K562 (cell line): ENCODE results near the gene ZBTB47. TPM values are rescaled to one million over a fixed set of nuclear protein-coding genes. Genes with fewer than 3 reads are reported as not detected.
A peak's percentile ranks its signal among the peaks of the same experiment; 100 is the strongest.

Source experiments
- ETV1 ChIP-seq: fragments of 450-650 bp; conservative IDR thresholded peaks from 2 replicates; pipeline ENCODE4 v1.6.1; 2016; ENCODE audit warnings: missing genetic modification characterization, control low read depth, low read depth, missing compliant biosample characterization
- JUN ChIP-seq, 2 experiments: sonication (generic) in 1 of 2; formaldehyde crosslinking in 1 of 2; IDR thresholded peaks; 2 replicates each; pipeline versions ENCODE4 v1.6.1 to v1.8.0; 2012 to 2022; ENCODE audit warnings: borderline replicate concordance in 2 of 2, mild to moderate bottlenecking in 2 of 2, improper control_type of control experiment in 1 of 2, low read depth in 1 of 2, low read length in 1 of 2, missing genetic modification reagents in 1 of 2
- MAFF ChIP-seq: IDR thresholded peaks from 2 replicates; pipeline ENCODE4 v1.6.1; 2012; ENCODE audit warnings: low read length, improper control_type of control experiment
- MECOM ChIP-seq: fragments of 250-450 bp; sonication (Bioruptor Pico); IDR thresholded peaks from 2 replicates; pipeline ENCODE4 v1.8.0; 2022; ENCODE audit warnings: inconsistent platforms
- MYC ChIP-seq, 2 experiments: fragments of 250-450 bp in 1 of 2; sonication (Bioruptor Pico) in 1 of 2; IDR thresholded peaks; 2 replicates each; pipeline versions ENCODE4 v1.5.1 to v1.6.1; 2012 to 2021; ENCODE audit warnings: low read depth in 2 of 2, borderline replicate concordance in 1 of 2, improper control_type of control experiment in 1 of 2, low read length in 1 of 2, mild to moderate bottlenecking in 1 of 2, moderate library complexity in 1 of 2
- NBN ChIP-seq: fragments of 450-650 bp; IDR thresholded peaks from 2 replicates; pipeline ENCODE4 v1.6.1; 2016; ENCODE audit warnings: low read depth, mild to moderate bottlenecking
- NCOA1 ChIP-seq: fragments of 450-650 bp; IDR thresholded peaks from 2 replicates; pipeline ENCODE4 v1.6.1; 2016; ENCODE audit warnings: low read depth
- POLR2AphosphoS2 ChIP-seq: IDR thresholded peaks from 2 replicates; pipeline ENCODE4 v1.6.1; 2012; ENCODE audit warnings: low read length, improper control_type of control experiment
- POLR3G ChIP-seq: IDR thresholded peaks from 2 replicates; pipeline ENCODE4 v1.6.1; 2011; ENCODE audit not compliant: insufficient read length, insufficient replicate concordance; ENCODE audit errors: extremely low read depth
- RBM34 ChIP-seq: fragments of 200-400 bp; formaldehyde crosslinking; IDR thresholded peaks from 2 replicates; pipeline ENCODE4 v1.6.1; 2018; ENCODE audit warnings: low read length, borderline replicate concordance; ENCODE audit not compliant: insufficient read depth
- SMARCE1 ChIP-seq: fragments of 450-650 bp; IDR thresholded peaks from 2 replicates; pipeline ENCODE4 v1.7.1; 2016; ENCODE audit warnings: mild to moderate bottlenecking
- SPI1 ChIP-seq: IDR thresholded peaks from 2 replicates; pipeline ENCODE4 v1.6.1; 2011; ENCODE audit warnings: low read depth, low read length, control low read depth, borderline replicate concordance
- STAT5A ChIP-seq: IDR thresholded peaks from 2 replicates; pipeline ENCODE4 v1.6.1; 2012; ENCODE audit warnings: low read length, inconsistent platforms, borderline replicate concordance
- TEAD1 ChIP-seq, 2 experiments: fragments of 450-650 bp in 1 of 2; sonication (generic) in 1 of 2; formaldehyde crosslinking; IDR thresholded peaks; 2 replicates each; pipeline versions ENCODE4 v1.4.0 to v1.8.0; 2020 to 2022; ENCODE audit warnings: mild to moderate bottlenecking in 2 of 2, missing genetic modification reagents in 1 of 2
- ZBTB2 ChIP-seq: fragments of 450-650 bp; IDR thresholded peaks from 2 replicates; pipeline ENCODE4 v1.6.1; 2016; ENCODE audit warnings: antibody characterized with exemption
- ZNF174 ChIP-seq: fragments of 250-450 bp; sonication (Bioruptor Pico); IDR thresholded peaks from 2 replicates; pipeline ENCODE4 v1.4.0; 2020; ENCODE audit warnings: mild to moderate bottlenecking
- ZNF408 ChIP-seq: fragments of 250-450 bp; sonication (Bioruptor Pico); IDR thresholded peaks from 2 replicates; pipeline ENCODE4 v1.4.0; 2020; ENCODE audit warnings: low read depth, mild to moderate bottlenecking, moderate library complexity
- ZNF512 ChIP-seq: IDR thresholded peaks from 2 replicates; pipeline ENCODE4 v1.6.1; 2016; ENCODE audit warnings: missing genetic modification characterization, missing compliant biosample characterization
- polyA plus RNA-seq, 8 experiments: library from polyadenylated mRNA; depleted of rRNA in 4 of 8; stranded (reverse) in 5 of 8; unstranded in 3 of 8; fragments of >200 nt; fragmentation: Nextera tagmentation in 2 of 8; fragmentation: Illumina TruSeq in 1 of 8; extraction: Ambion mirVana in 2 of 8; extraction: Trizol in 1 of 8; gene quantifications; 2 replicates each; pipeline versions ENCODE4 v1.2.1 to v1.2.3, GENCODE V29; 2011 to 2014; ENCODE audit warnings: inconsistent platforms in 1 of 8, missing spikeins in 1 of 8
- total RNA-seq, 7 experiments: library from RNA; depleted of rRNA in 6 of 7; stranded (reverse); fragments of >200 nt in 6 of 7; fragmentation: Illumina TruSeq in 2 of 7; extraction: Trizol in 2 of 7; gene quantifications; 2 replicates each; pipeline versions ENCODE4 v1.2.1 to v1.2.3, GENCODE V29; 2011 to 2021; ENCODE audit warnings: low replicate concordance in 1 of 7
- TF ChIP-seq, protein P1 (sequence below), 2 experiments: fragments of 450-650 bp in 1 of 2; sonication (generic) in 1 of 2; formaldehyde crosslinking in 1 of 2; IDR thresholded peaks in 1 of 2; conservative IDR thresholded peaks in 1 of 2; 2 replicates each; pipeline versions ENCODE4 v1.6.1 to v1.8.1; 2016 to 2023; ENCODE audit warnings: mild to moderate bottlenecking in 2 of 2, moderate library complexity in 2 of 2, inconsistent platforms in 1 of 2, missing genetic modification reagents in 1 of 2
- TF ChIP-seq, protein P2 (sequence below): IDR thresholded peaks from 2 replicates; pipeline ENCODE4 v1.6.1; 2012; ENCODE audit warnings: low read depth, low read length, improper control_type of control experiment, borderline replicate concordance
- TF ChIP-seq, protein P3 (sequence below): fragments of 450-650 bp; conservative IDR thresholded peaks from 2 replicates; pipeline ENCODE4 v1.6.1; 2016; ENCODE audit warnings: missing genetic modification characterization, low read depth, mild to moderate bottlenecking, missing compliant biosample characterization, moderate library complexity

Gene ZBTB47
- total and polyA plus RNA-seq, 9 of the 15 experiments (the other 6 are each of a cell fraction or from before 2014, with no cell fraction given): 0.11 to 4.6 (median 1.7) TPM; not detected in 1

- TF ChIP-seq NBN: no peak
- TF ChIP-seq POLR2AphosphoS2: no peak
- TF ChIP-seq JUN (IDR thresholded peaks at IDR 0.05; ENCODE audit: borderline replicate concordance, low read depth, low read length): peak; percentile 81
- no peak for TF ChIP-seq JUN (CRISPR knock-in tag; IDR thresholded peaks at IDR 0.05; ENCODE audit: borderline replicate concordance)
- TF ChIP-seq RBM34: no peak
- TF ChIP-seq, protein P1, sequence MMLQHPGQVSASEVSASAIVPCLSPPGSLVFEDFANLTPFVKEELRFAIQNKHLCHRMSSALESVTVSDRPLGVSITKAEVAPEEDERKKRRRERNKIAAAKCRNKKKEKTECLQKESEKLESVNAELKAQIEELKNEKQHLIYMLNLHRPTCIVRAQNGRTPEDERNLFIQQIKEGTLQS (IDR thresholded peaks at IDR 0.05): peak; percentile 90
- TF ChIP-seq, protein P1 (CRISPR knock-in tag; conservative IDR thresholded peaks at IDR 0.05): no peak; the same call in 1 of the 2 replicates
- peak; percentile 96 for TF ChIP-seq SPI1
- TF ChIP-seq POLR3G: no peak
- TF ChIP-seq STAT5A: no peak
- TF ChIP-seq SMARCE1: peak; percentile 85; the same call in 1 of the 2 replicates
- no peak for TF ChIP-seq TEAD1 (CRISPR knock-in tag; IDR thresholded peaks at IDR 0.05)
- no peak for TF ChIP-seq NCOA1
- no peak for TF ChIP-seq ZNF174 (CRISPR knock-in tag)
- TF ChIP-seq ZBTB2: no peak
- TF ChIP-seq, protein P2, sequence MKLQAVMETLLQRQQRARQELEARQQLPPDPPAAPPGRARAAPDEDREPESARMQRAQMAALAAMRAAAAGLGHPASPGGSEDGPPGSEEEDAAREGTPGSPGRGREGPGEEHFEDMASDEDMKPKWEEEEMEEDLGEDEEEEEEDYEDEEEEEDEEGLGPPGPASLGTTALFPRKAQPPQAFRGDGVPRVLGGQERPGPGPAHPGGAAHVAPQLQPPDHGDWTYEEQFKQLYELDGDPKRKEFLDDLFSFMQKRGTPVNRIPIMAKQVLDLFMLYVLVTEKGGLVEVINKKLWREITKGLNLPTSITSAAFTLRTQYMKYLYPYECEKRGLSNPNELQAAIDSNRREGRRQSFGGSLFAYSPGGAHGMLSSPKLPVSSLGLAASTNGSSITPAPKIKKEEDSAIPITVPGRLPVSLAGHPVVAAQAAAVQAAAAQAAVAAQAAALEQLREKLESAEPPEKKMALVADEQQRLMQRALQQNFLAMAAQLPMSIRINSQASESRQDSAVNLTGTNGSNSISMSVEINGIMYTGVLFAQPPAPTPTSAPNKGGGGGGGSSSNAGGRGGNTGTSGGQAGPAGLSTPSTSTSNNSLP: no peak
- no peak for TF ChIP-seq ZNF408 (CRISPR knock-in tag)
- TF ChIP-seq ETV1: 0 out of 2 replicates have a peak, but pooled peaks have one; percentile 32
- no peak for TF ChIP-seq ZNF512 (tag)
- no peak for TF ChIP-seq MECOM (CRISPR knock-in tag)
- peak; percentile 24; the same call in 1 of the 2 replicates for TF ChIP-seq MAFF
- no peak for TF ChIP-seq MYC (IDR thresholded peaks at IDR 0.05; ENCODE audit: low read depth, low read length)
- no peak for TF ChIP-seq MYC (CRISPR knock-in tag; IDR thresholded peaks at IDR 0.05; ENCODE audit: borderline replicate concordance, low read depth)
- TF ChIP-seq, protein P3, sequence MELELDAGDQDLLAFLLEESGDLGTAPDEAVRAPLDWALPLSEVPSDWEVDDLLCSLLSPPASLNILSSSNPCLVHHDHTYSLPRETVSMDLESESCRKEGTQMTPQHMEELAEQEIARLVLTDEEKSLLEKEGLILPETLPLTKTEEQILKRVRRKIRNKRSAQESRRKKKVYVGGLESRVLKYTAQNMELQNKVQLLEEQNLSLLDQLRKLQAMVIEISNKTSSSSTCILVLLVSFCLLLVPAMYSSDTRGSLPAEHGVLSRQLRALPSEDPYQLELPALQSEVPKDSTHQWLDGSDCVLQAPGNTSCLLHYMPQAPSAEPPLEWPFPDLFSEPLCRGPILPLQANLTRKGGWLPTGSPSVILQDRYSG (tag): no peak
Observed at GRCh38 chr3:42635111-42635510, 18.4 kb upstream of the ZBTB47 start (continued).
